Kidney tubule cell (primary cell): Measurements from ENCODE around the gene RHEX.
"Not testable (repeated sequence)": the region's sequence is repeated elsewhere in the genome, so short reads cannot be mapped to it uniquely, and the experiment has no call there.

Experiments
- DNase-seq: peaks from one replicate; pipeline ENCODE4 v3.0.0-alpha.2; 2018; ENCODE audit warnings: low spot score

The RHEX gene

GRCh38 chr1:206059355-206059915 lies 6.5 kb downstream of the RHEX start:
- no peak for DNase-seq

- DNase-seq: no peak
These were observed 7.9 kb downstream of the RHEX start for GRCh38 chr1:206060844-206061243.

GRCh38 chr1:206062464-206062863 lies 9.5 kb downstream of the RHEX start:
- no peak for DNase-seq

GRCh38 chr1:206064001-206064400 lies 11.0 kb downstream of the RHEX start:
- DNase-seq: not testable (repeated sequence)

GRCh38 chr1:206064501-206064900 lies 11.5 kb downstream of the RHEX start:
- DNase-seq: not testable (repeated sequence)

- no peak for DNase-seq
These were observed 12.7 kb downstream of the RHEX start for GRCh38 chr1:206065547-206066145.

GRCh38 chr1:206066479-206067171 lies 13.7 kb downstream of the RHEX start:
- DNase-seq: no peak

- no peak for DNase-seq
These were observed 14.7 kb downstream of the RHEX start for GRCh38 chr1:206067486-206068227.

- DNase-seq: no peak
These were observed 15.3 kb downstream of the RHEX start for GRCh38 chr1:206068314-206068713.

- DNase-seq: no peak
These were observed 17.8 kb downstream of the RHEX start for GRCh38 chr1:206070627-206071304.

- DNase-seq: no peak
These were observed 21.9 kb downstream of the RHEX start for GRCh38 chr1:206074839-206075238.

- DNase-seq: peak; percentile 32
These were observed 23.1 kb downstream of the RHEX start for GRCh38 chr1:206075786-206076755.

- DNase-seq: no peak
These were observed 26.2 kb downstream of the RHEX start for GRCh38 chr1:206079135-206079534.

- DNase-seq: no peak
These were observed 27.2 kb downstream of the RHEX start for GRCh38 chr1:206080026-206080820.

GRCh38 chr1:206081856-206082255 lies 28.9 kb downstream of the RHEX start:
- no peak for DNase-seq

GRCh38 chr1:206082831-206083695 lies 30.1 kb downstream of the RHEX start:
- no peak for DNase-seq

- DNase-seq: no peak
These were observed 30.8 kb downstream of the RHEX start for GRCh38 chr1:206083750-206084149.

- DNase-seq: no peak
These were observed 34.1 kb downstream of the RHEX start for GRCh38 chr1:206087091-206087490.

- no peak for DNase-seq
These were observed 36.4 kb downstream of the RHEX start for GRCh38 chr1:206089341-206089740.
